IMR-90 (cell line): ENCODE results near the gene AMDHD2.

Source experiments
- FOS ChIP-seq: fragments of 150-350 bp; IDR thresholded peaks from 2 replicates; pipeline ENCODE4 v1.6.1; 2016; ENCODE audit warnings: low read depth, low read length
- MAFK ChIP-seq: IDR thresholded peaks from 2 replicates; pipeline ENCODE4 v1.6.1; 2012; ENCODE audit warnings: low read depth, low read length, improper control_type of control experiment
- MAZ ChIP-seq: IDR thresholded peaks from 2 replicates; pipeline ENCODE4 v1.6.1; 2012; ENCODE audit warnings: low read depth, mild to moderate bottlenecking, low read length, improper control_type of control experiment, moderate library complexity, borderline replicate concordance
- MXI1 ChIP-seq: IDR thresholded peaks from 2 replicates; pipeline ENCODE4 v1.6.1; 2012; ENCODE audit warnings: low read depth, mild to moderate bottlenecking, low read length, moderate library complexity, borderline replicate concordance
- NFE2L2 ChIP-seq: fragments of 150-350 bp; IDR thresholded peaks from 2 replicates; pipeline ENCODE4 v1.6.1; 2016; ENCODE audit warnings: low read depth, mild to moderate bottlenecking, low read length
- POLR2A ChIP-seq: IDR thresholded peaks from 2 replicates; pipeline ENCODE4 v1.6.1; 2012; ENCODE audit warnings: mild to moderate bottlenecking, low read depth, low read length
- RAD21 ChIP-seq: IDR thresholded peaks from 2 replicates; pipeline ENCODE4 v1.6.1; 2012; ENCODE audit warnings: low read length, improper control_type of control experiment
- RCOR1 ChIP-seq: IDR thresholded peaks from 2 replicates; pipeline ENCODE4 v1.6.1; 2012; ENCODE audit warnings: mild to moderate bottlenecking, low read length, improper control_type of control experiment; ENCODE audit not compliant: insufficient replicate concordance
- RFX5 ChIP-seq: IDR thresholded peaks from 2 replicates; pipeline ENCODE4 v1.8.0; 2012; ENCODE audit warnings: low read depth, mild to moderate bottlenecking, low read length, moderate library complexity
- SMC3 ChIP-seq: fragments of 150-350 bp; IDR thresholded peaks from 2 replicates; pipeline ENCODE4 v1.6.1; 2016; ENCODE audit warnings: low read depth, mild to moderate bottlenecking, antibody characterized with exemption, low read length, moderate library complexity
- USF2 ChIP-seq: fragments of 150-350 bp; IDR thresholded peaks from 2 replicates; pipeline ENCODE4 v1.6.1; 2017; ENCODE audit warnings: mild to moderate bottlenecking, antibody characterized with exemption, low read length, low read depth
- TF ChIP-seq, protein P1 (sequence below): conservative IDR thresholded peaks from 2 replicates; pipeline ENCODE4 v1.5.1; 2012; ENCODE audit warnings: mild to moderate bottlenecking, low read depth, low read length, improper control_type of control experiment
- TF ChIP-seq, protein P2 (sequence below): fragments of 150-350 bp; IDR thresholded peaks from 2 replicates; pipeline ENCODE4 v1.6.1; 2016; ENCODE audit warnings: low read depth, mild to moderate bottlenecking, low read length, moderate library complexity, borderline replicate concordance

DNA sequence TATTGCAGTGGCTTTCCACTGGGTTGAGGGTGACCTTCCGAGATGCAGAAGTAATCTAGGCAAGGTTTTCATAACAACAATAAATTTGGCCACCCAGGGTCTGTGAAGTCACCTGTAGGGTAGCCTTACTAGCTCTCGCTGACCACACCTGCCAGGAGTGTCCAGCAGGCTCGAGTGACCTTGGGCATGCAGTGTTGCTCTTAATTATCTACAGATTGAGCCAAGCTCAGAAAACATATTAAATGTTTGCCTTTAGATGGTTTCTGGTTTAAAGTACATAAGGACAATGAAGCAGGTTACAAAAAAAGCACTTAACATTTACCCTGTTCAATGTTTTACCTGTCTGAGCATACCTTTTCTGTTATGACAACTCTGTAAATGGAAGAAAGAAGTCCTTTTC is 43.4 kb upstream of the AMDHD2 start:
- TF ChIP-seq, protein P1, sequence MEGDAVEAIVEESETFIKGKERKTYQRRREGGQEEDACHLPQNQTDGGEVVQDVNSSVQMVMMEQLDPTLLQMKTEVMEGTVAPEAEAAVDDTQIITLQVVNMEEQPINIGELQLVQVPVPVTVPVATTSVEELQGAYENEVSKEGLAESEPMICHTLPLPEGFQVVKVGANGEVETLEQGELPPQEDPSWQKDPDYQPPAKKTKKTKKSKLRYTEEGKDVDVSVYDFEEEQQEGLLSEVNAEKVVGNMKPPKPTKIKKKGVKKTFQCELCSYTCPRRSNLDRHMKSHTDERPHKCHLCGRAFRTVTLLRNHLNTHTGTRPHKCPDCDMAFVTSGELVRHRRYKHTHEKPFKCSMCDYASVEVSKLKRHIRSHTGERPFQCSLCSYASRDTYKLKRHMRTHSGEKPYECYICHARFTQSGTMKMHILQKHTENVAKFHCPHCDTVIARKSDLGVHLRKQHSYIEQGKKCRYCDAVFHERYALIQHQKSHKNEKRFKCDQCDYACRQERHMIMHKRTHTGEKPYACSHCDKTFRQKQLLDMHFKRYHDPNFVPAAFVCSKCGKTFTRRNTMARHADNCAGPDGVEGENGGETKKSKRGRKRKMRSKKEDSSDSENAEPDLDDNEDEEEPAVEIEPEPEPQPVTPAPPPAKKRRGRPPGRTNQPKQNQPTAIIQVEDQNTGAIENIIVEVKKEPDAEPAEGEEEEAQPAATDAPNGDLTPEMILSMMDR = no peak
- TF ChIP-seq POLR2A (no peak), FOS (no peak), MXI1 (no peak), RCOR1 (no peak), USF2 (no peak), RAD21 (no peak), RFX5 (no peak), MAFK (no peak), NFE2L2 (no peak), MAZ (no peak), SMC3 (no peak)
- TF ChIP-seq, protein P2, sequence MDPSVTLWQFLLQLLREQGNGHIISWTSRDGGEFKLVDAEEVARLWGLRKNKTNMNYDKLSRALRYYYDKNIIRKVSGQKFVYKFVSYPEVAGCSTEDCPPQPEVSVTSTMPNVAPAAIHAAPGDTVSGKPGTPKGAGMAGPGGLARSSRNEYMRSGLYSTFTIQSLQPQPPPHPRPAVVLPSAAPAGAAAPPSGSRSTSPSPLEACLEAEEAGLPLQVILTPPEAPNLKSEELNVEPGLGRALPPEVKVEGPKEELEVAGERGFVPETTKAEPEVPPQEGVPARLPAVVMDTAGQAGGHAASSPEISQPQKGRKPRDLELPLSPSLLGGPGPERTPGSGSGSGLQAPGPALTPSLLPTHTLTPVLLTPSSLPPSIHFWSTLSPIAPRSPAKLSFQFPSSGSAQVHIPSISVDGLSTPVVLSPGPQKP = no peak
